GM23338 (cell line): Measurements from ENCODE around the gene KLK7. TPM values are rescaled to one million over a fixed set of nuclear protein-coding genes. Genes with fewer than 3 reads are reported as not detected.

Experiments used
- ATAC-seq: fragments of 200-7000 bp; cut with Tn5 transposase; 3 replicates; pipeline ENCODE4 v1.9.1; 2020
- DNase-seq: peaks from one replicate; pipeline ENCODE4 v3.0.0-alpha.2; 2015; ENCODE audit warnings: low spot score
- H2AFZ ChIP-seq: fragments of 200-600 bp; sonication (generic); 2 replicates; pipeline ENCODE4 v1.8.0; 2016; ENCODE audit warnings: antibody characterized with exemption, mild to moderate bottlenecking, moderate library complexity
- H3F3A ChIP-seq: fragments of 200-600 bp; sonication (generic); replicated peaks from 2 replicates; pipeline ENCODE4 v1.8.0; 2017; ENCODE audit warnings: antibody characterized with exemption, mixed run types, low read depth
- H3K27ac ChIP-seq: fragments of 200-600 bp; sonication (generic); 2 replicates; pipeline ENCODE4 v1.6.1; 2016; ENCODE audit warnings: low read depth
- H3K27me3 ChIP-seq: fragments of 200-600 bp; sonication (generic); 2 replicates; pipeline ENCODE4 v1.8.0; 2016; ENCODE audit warnings: mild to moderate bottlenecking, mixed run types, moderate library complexity; ENCODE audit not compliant: insufficient read depth
- H3K36me3 ChIP-seq: fragments of 200-600 bp; sonication (generic); 2 replicates; pipeline ENCODE4 v1.8.0; 2016; ENCODE audit warnings: mild to moderate bottlenecking; ENCODE audit not compliant: insufficient read depth
- H3K4me1 ChIP-seq: fragments of 200-600 bp; sonication (generic); 2 replicates; pipeline ENCODE4 v1.8.0; 2016; ENCODE audit warnings: mild to moderate bottlenecking, moderate library complexity; ENCODE audit not compliant: insufficient read depth
- H3K4me2 ChIP-seq: fragments of 200-600 bp; sonication (generic); 2 replicates; pipeline ENCODE4 v1.7.1; 2017; ENCODE audit warnings: mixed run types
- H3K4me3 ChIP-seq: fragments of 200-600 bp; sonication (generic); 2 replicates; pipeline ENCODE4 v1.6.1; 2016; ENCODE audit warnings: mixed run types
- H3K79me2 ChIP-seq: fragments of 200-600 bp; sonication (generic); replicated peaks from 2 replicates; pipeline ENCODE4 v1.8.0; 2017; ENCODE audit warnings: mild to moderate bottlenecking; ENCODE audit not compliant: insufficient read depth
- H3K9me2 ChIP-seq: fragments of 200-600 bp; sonication (generic); 2 replicates; pipeline ENCODE4 v1.8.0; 2017; ENCODE audit not compliant: insufficient read depth
- H4K20me1 ChIP-seq: fragments of 200-600 bp; sonication (generic); replicated peaks from 2 replicates; pipeline ENCODE4 v1.8.0; 2017; ENCODE audit warnings: mild to moderate bottlenecking; ENCODE audit not compliant: insufficient read depth
- H3K27ac Mint-ChIP-seq: 2 replicates; pipeline ENCODE4 v1.8.0; 2020; ENCODE audit warnings: inconsistent platforms, mild to moderate bottlenecking, moderate library complexity, mixed read lengths
- H3K27me3 Mint-ChIP-seq: 3 replicates; pipeline ENCODE4 v1.8.0; 2022; ENCODE audit warnings: low read depth, mild to moderate bottlenecking, moderate library complexity, mixed read lengths, inconsistent platforms; ENCODE audit not compliant: insufficient read depth, poor library complexity
- H3K36me3 Mint-ChIP-seq: 3 replicates; pipeline ENCODE4 v1.8.0; 2021; ENCODE audit warnings: low read depth, mild to moderate bottlenecking, inconsistent platforms, moderate library complexity, mixed read lengths
- H3K4me1 Mint-ChIP-seq: 3 replicates; pipeline ENCODE4 v1.8.0; 2020; ENCODE audit warnings: mild to moderate bottlenecking, inconsistent platforms, mixed read lengths
- H3K4me3 Mint-ChIP-seq: 3 replicates; pipeline ENCODE4 v1.8.0; 2021; ENCODE audit warnings: moderate library complexity, mild to moderate bottlenecking, inconsistent platforms, mixed read lengths
- H3K9me3 Mint-ChIP-seq: 3 replicates; pipeline ENCODE4 v1.8.0; 2020; ENCODE audit warnings: moderate library complexity, mild to moderate bottlenecking, inconsistent platforms, mixed read lengths
- CREB1 ChIP-seq: fragments of 250-450 bp; sonication (Bioruptor Pico); IDR thresholded peaks from 2 replicates; pipeline ENCODE4 v1.5.0; 2020; ENCODE audit warnings: low read depth, mild to moderate bottlenecking, moderate library complexity
- CTCF ChIP-seq, 2 experiments: fragments of 200-600 bp in 1 of 2; sonication (generic) in 1 of 2; conservative IDR thresholded peaks; 2 replicates each; pipeline versions ENCODE4 v1.5.1 to v1.6.1; 2016 to 2017; ENCODE audit warnings: antibody characterized with exemption in 2 of 2, low read depth in 2 of 2, mild to moderate bottlenecking in 2 of 2, moderate library complexity in 1 of 2
- EZH2 ChIP-seq: fragments of 200-600 bp; sonication (generic); IDR thresholded peaks from one replicate; pipeline ENCODE4 v1.8.0; 2017; ENCODE audit warnings: antibody characterized with exemption, mild to moderate bottlenecking, low read depth; ENCODE audit not compliant: unreplicated experiment
- STAT1 ChIP-seq: IDR thresholded peaks from one replicate; pipeline ENCODE4 v1.6.1; 2016; ENCODE audit warnings: antibody characterized with exemption; ENCODE audit not compliant: unreplicated experiment
- ZNF114 ChIP-seq: fragments of 250-450 bp; sonication (Bioruptor Pico); IDR thresholded peaks from 2 replicates; pipeline ENCODE4 v1.5.0; 2020; ENCODE audit warnings: mild to moderate bottlenecking, moderate library complexity
- ZNF462 ChIP-seq: fragments of 250-450 bp; sonication (Bioruptor Pico); IDR thresholded peaks from 2 replicates; pipeline ENCODE4 v1.5.0; 2020; ENCODE audit warnings: mild to moderate bottlenecking, moderate library complexity
- polyA plus RNA-seq: library from polyadenylated mRNA; unstranded; fragments of >200 nt; fragmentation: Nextera tagmentation; extraction: Ambion mirVana; gene quantifications from 2 replicates; pipeline ENCODE4 v1.2.1, GENCODE V29; 2016
- total RNA-seq: library from RNA; depleted of rRNA; stranded (reverse); fragments of >200 nt; shearing (Covaris generic); gene quantifications from 2 replicates; pipeline ENCODE4 v1.2.3, GENCODE V29; 2014

Gene KLK7
- total and polyA plus RNA-seq, 2 experiments from 2014 or later, result 1.1 to 1.4 TPM

GRCh38 chr19:51024924-51025323 is 41.2 kb upstream of the KLK7 start (continued):
- no peak for TF ChIP-seq ZNF462 (CRISPR knock-in tag)
- TF ChIP-seq CREB1 (CRISPR knock-in tag), result no peak
- no peak for TF ChIP-seq CTCF (conservative IDR thresholded peaks at IDR 0.05; ENCODE audit: low read depth in 2 of 2)

- Histone ChIP-seq H4K20me1 (no peaks in the 10 kb centered on the region), H3K4me1 (peaks cover 5% of the 10 kb centered on the region; the same call in 1 of the 2 replicates), H3K27me3 (peaks cover 11% of the 10 kb centered on the region), H3K79me2 (no peaks in the 10 kb centered on the region), H3K36me3 (no peaks in the 10 kb centered on the region), H2AFZ (no peak overlapping the region), H3F3A (no peaks in the 10 kb centered on the region), H3K27ac (no peak overlapping the region), H3K9me2 (peaks cover under 1% of the 10 kb centered on the region; the same call in 1 of the 2 replicates), H3K4me2 (no peak overlapping the region), H3K4me3 (no peak overlapping the region)
- no peak for ATAC-seq
- H3K4me3 Mint-ChIP-seq, result no peak overlapping the region
- no peak for DNase-seq
- peaks cover 39% of the 10 kb centered on the region for H3K4me1 Mint-ChIP-seq
- no peaks in the 10 kb centered on the region; the same call in 2 of the 3 replicates for H3K9me3 Mint-ChIP-seq
- H3K27me3 Mint-ChIP-seq, result peaks cover 21% of the 10 kb centered on the region
- H3K27ac Mint-ChIP-seq, result no peak overlapping the region
- TF ChIP-seq ZNF114 (CRISPR knock-in tag) (no peak), STAT1 (no peak), EZH2 (no peak)
- H3K36me3 Mint-ChIP-seq, result peaks cover 3% of the 10 kb centered on the region; the same call in 1 of the 3 replicates
Observed at GRCh38 chr19:51023946-51024345, 40.2 kb upstream of the KLK7 start.
